Mesenteric fat pad (tissue), 1 donor: ENCODE data around the gene HUNK. TPM values are rescaled to one million over a fixed set of nuclear protein-coding genes. Genes with fewer than 3 reads are reported as not detected.

ENCODE experiments used
- DNase-seq: peaks from one replicate; pipeline ENCODE4 v3.0.0-alpha.2; 2020; ENCODE audit warnings: low spot score
- total RNA-seq: library from RNA; stranded (reverse); fragmentation: NEBNext Ultra II Directional; extraction: Animal tissue kit (Norgen Biotek cat#: 25700); gene quantifications from one replicate; pipeline ENCODE4 v1.2.1, GENCODE V29; 2021
- donor health status: DM: yes; HTN: yes; CAD: no.

HUNK gene
- total RNA-seq, 1 donor from 2014 or later, result 0.55 TPM

GRCh38 chr21:31895077-31895835, 22.4 kb downstream of the HUNK start:
- DNase-seq, result peak; percentile 30

- DNase-seq, result peak; percentile 11
Observed at GRCh38 chr21:31896019-31896418, 23.2 kb downstream of the HUNK start.

GRCh38 chr21:31897311-31897710, 24.5 kb downstream of the HUNK start:
- DNase-seq, result no peak

GRCh38 chr21:31898933-31899630, 26.3 kb downstream of the HUNK start:
- DNase-seq, result peak; percentile 20

- DNase-seq, result peak; percentile 57
Observed at GRCh38 chr21:31900121-31900895, 27.5 kb downstream of the HUNK start.

- peak; percentile 30 for DNase-seq
Observed at GRCh38 chr21:31901315-31901714, 28.5 kb downstream of the HUNK start.

- no peak for DNase-seq
Observed at GRCh38 chr21:31902438-31902837, 29.6 kb downstream of the HUNK start.

GRCh38 chr21:31903896-31904295, 31.1 kb downstream of the HUNK start:
- no peak for DNase-seq

GRCh38 chr21:31905503-31906451, 33.0 kb downstream of the HUNK start:
- peak; percentile 30 for DNase-seq

- DNase-seq, result peak; percentile 65
Observed at GRCh38 chr21:31908106-31909031, 35.5 kb downstream of the HUNK start.

GRCh38 chr21:31909153-31910073, 36.6 kb downstream of the HUNK start:
- DNase-seq, result peak; percentile 33

GRCh38 chr21:31910074-31910470, 37.3 kb downstream of the HUNK start:
- DNase-seq, result no peak

GRCh38 chr21:31911138-31911907, 38.5 kb downstream of the HUNK start:
- no peak for DNase-seq

GRCh38 chr21:31912501-31912900, 39.7 kb downstream of the HUNK start:
- DNase-seq, result no peak

- no peak for DNase-seq
Observed at GRCh38 chr21:31913182-31913608, 40.4 kb downstream of the HUNK start.

- no peak for DNase-seq
Observed at GRCh38 chr21:31914472-31914871, 41.7 kb downstream of the HUNK start.

GRCh38 chr21:31915566-31915965, 42.7 kb downstream of the HUNK start:
- no peak for DNase-seq

- DNase-seq, result no peak
Observed at GRCh38 chr21:31917108-31917507, 44.3 kb downstream of the HUNK start.
